HG03280 (cell line): Measurements from ENCODE around the gene TBCCD1.
"Not testable (repeated sequence)": the region's sequence is repeated elsewhere in the genome, so short reads cannot be mapped to it uniquely, and the experiment has no call there.

ENCODE experiments used
- ATAC-seq: cut with Tn5 transposase; IDR thresholded peaks from one replicate; pipeline ENCODE4 v1.9.1; 2021; ENCODE audit warnings: mild to moderate bottlenecking, moderate library complexity; ENCODE audit not compliant: unreplicated experiment

TBCCD1 gene

DNA sequence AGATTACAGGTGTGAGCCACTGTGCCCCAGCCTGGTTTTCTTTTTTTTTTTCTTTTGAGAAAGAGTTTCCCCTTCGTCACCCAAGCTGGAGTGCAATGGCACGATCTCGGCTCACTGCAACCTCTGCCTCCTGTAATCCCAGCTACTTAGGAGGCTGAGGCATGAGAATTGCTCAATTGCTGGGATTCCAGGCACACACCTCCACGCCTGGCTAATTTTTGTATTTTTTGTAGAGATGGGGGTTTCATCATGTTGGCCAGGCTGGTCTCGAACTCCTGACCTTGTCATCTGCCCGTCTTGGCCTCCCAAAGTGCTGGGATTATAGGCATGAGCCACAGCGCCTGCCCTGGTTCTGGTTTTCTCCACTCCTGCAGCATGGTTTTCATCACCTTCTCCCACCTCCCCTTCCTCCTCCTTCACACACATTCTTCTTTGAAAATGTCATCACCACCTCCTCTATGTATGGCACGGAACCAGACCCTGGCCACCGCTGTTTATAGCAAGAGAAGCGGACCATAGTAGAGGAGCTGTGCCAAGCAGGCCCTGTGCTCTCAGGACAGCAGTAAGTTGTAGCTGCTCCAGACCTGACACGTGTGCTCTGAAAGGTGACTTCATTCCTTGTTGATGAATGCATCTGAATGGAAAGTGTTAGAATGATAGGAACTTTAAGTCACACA is 31.1 kb upstream of the TBCCD1 start:
- ATAC-seq: no peak

DNA sequence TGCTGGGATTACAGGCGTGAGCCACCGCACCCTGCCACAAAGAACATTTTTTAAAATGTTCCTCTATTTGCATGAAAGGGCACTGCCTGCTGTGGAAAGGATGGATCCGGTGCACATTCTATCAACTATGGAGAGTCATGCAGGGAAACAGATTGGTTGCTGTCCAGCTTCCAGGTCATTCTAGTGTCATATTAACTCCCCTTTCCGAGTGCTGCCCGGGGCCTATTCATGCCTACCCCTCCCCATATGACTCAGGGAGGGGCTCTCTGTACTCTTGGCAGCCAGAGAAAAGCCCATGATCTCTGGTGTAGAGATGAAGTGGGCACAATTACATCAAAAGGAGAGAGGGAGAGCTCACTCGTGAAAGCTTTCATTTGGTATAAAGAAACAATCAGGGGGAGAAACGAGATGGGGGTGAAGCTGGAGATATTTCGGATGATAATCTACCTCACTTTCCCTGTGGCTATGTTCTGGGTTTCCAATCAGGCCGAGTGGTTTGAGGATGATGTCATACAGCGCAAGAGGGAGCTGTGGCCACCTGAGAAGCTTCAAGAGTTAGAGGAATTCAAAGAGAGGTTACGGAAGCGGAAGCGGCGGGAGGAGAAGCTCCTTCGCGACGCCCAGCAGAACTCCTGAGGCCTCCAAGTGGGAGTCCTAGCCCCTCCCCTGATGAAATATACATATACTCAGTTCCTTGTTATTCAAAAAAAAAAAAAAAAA is 29.6 kb upstream of the TBCCD1 start:
- ATAC-seq: no peak

DNA sequence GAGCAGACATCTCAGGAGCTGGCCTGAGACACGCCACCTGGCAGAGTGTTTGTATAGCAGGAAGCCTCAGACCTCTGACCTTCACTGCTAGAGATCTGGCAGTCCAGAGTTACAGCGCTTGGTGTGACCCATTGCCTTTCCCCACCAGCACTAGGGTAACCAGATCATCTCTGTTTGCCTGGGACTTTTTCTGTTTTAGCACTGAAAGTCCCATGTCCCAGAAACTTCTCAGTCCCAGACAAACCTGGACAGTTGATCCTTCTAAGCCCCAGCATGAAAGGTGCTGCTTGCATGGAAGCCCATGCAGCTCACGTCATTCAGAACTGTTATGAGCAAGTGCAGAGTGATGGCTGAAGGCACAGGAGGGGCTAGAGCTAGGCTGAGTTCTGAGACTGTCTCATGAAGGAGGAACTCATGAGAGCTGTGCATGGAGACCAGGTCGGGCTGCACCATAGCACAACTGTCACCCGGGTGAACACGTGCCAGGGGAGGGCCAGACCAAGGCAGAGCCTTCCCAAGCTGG is 27.5 kb upstream of the TBCCD1 start:
- no peak for ATAC-seq

DNA sequence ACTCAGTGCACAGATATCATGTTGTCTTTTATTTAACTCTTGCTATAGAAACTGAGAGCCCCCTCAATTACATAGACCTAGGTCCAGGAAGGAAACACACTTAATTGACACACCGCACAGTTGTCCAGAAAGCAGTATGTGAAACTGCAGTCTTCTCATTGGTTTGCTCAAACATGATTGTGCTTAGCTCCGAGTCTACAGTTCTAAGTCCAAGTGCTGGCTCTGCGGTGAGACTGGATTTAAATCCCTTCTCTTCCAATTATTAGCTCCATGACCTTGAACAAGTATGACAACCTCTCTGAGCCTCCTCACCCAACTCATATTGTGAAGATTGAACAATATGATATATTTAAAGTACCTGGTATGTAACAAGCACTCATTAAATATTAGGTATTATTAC is 26.7 kb upstream of the TBCCD1 start:
- ATAC-seq: no peak

DNA sequence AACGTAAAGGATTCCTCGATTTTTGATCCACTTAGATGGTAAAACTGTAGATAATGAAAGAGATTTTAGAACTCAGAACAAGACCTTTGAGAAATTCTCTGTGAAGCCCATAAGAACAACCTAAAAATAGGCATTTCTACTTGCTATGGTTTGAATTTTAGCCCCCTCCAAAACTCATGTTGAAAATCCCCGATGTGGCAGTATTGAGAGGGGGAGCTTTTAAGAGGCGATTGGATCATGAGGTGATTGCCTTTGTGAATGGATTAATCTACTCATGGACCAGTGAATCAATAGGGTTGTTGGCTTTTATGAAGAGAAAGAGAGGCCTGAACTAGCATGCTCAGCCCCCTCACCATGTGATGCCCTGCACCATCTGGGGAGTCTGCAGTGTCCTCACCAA is 25.5 kb upstream of the TBCCD1 start:
- ATAC-seq: no peak

DNA sequence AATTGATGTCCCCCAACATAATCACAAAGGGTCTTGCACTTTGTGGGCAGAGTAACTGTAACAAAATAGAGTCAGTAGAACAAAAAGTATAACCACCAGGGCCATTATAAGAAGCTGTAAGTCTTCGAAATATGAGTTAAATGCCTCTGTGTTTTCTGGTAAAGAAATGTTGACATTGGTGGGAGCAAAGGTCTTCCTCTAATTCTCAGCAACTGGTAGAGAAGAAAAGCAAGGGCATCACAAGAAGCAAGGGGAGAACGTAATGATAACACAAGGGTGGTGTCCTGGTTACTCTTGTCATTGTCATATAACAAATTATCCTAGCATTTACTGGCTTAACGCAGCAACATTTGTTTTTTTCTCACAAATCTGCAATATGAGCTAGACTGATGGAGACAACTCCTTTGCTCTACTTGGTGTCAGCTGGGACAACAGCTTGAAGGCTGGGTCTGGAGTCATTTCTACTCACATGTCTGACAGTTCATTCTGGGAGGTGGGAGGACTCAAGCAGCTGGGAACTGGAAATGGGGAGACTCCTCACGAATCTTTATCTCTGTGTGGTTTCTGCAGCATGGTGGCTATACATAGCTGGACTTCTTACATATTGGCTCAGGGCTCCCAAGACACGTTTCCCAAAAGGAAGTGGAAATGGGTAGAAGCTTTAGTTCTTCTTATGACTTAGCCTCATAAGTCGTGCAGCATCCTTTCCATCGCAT is 23.6 kb upstream of the TBCCD1 start:
- no peak for ATAC-seq

DNA sequence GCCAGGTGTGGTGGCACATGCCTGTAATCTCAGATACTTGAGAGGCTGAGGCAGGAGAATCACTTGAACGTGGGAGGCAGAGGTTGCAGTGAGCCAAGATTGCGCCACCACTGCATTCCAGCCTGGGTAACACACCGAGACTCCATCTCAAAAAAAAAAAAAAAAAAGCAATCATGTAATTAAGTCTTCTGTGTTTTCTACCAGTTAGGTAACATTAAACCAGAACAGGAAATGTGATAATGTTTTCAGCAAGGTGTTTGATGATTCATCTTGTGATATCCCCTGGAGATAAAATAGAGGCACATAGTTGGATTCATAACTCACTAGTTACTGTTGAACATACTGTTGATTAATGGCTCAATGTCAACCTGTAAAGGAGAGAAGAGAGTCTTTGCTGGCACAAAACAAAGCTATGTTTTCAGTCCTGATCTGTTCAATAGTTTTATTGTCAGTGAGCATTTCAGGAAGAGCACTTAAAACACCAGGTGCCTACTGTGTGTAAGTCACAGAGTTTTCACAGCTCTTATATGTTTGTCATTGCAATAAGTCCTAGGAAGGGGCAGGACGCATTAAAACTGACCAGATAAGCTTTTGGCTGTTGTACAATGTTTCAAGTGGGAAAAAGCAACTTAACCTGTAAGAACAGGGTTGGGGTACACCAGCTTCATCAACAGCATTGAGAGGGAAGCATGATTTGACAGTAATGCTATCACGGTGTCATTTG is 22.9 kb upstream of the TBCCD1 start:
- ATAC-seq: no peak

DNA sequence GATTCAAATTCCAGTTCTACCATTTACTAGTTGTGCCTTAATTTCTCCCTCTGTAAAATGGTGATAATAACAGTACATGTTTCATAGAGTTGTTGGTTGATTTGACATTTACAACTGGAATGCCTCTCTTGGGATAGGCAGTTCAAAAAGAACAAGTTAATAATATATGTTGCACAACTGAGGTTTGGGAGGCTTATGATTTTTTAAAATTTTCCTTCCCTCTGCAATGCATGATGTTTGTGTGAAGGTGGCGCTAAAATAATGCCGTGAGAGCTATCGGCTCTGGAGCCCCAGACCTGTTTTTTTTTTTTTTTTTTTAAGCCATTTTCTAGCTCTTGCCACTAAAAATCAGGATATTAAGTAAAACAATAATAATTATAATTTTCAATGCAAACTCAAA is 22.0 kb upstream of the TBCCD1 start:
- ATAC-seq: no peak

DNA sequence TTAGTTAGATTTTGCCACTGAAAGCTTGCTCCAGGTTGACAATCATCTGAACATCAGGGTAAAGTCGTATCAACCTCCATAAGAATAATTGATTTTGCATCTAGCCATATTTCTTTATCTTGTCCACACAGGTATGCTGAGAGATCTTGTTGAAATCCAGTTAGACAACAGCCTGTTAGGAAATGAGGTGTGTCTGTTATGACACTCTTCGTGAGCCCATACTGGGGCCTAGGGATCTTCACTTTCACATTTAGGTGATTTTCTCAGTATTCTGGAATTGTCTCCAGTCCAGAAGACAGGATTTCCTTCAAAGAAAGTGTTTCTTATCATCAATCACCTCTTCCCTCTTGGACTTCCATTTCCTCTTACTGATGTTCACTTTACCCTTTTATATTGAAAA is 21.5 kb upstream of the TBCCD1 start:
- no peak for ATAC-seq

DNA sequence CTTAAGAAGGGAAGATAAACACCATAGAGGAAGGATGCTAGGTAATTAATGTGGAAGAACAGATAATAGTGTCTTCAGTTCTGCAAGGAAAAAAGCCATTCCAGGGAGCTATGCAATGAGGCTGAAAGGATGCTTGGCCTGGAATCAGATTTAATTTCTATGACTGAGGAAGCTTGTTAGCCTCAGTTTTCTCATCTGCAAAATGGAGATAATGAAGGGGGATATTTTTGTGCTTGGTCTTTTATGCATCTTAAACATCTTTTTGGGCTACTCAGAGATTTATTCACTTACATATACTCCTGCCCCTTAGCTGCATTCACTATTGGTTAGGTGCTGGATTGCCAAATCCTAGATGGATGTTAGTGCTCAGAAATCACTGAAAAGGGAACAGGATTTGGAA is 20.0 kb upstream of the TBCCD1 start:
- ATAC-seq: no peak

DNA sequence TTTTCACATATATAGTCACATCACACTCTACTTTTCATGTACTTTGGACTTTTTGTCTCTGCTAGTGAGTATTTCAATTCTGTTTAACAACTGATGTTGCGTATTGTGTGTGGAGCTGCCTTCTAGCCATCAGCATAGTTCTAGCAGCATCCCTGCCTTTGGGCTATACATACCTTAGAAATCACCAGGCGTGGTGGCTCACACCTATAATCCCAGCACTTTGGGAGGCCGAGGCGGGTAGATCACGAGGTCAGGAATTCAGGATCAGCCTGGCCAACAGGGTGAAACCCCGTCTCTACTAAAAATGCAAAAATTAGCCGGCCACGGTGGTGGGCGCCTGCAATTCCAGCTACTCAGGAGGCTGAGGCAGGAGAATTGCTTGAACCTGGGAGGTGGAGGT is 19.1 kb upstream of the TBCCD1 start:
- not testable (repeated sequence) for ATAC-seq

DNA sequence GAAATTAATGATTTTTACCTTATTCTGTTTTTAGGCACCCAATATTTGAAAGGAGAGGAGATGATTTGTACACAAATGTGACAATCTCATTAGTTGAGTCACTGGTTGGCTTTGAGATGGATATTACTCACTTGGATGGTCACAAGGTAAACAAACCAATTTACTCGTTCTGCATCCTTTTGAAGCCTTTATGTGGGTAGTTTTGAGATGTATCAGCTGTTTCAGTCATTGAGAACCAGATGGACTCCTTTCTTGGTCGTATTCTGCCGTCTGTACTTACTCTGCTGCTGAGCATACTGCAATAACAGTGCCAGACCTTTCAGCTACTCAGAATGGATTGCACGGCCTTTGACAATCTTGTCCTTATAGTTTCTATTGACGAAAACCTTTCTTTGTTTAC is 16.7 kb upstream of the TBCCD1 start:
- no peak for ATAC-seq

DNA sequence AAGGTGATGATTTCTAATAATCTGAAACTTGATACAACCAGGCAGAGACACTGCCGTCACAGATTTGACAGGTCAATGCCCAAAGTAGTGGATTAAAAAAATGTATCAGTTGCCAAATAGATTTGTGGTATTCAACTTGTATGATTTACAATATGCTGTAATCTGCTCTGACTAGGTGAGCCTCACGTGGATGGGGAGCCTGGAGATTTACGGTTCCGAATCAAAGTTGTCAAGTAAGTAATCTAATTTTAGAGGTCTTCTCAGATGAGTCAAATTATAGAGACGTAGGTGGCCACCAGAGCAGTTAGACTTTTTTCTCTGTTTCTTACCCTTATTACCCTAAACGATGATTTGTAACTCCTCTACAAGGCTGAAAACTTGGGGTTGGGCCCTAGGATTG is 15.4 kb upstream of the TBCCD1 start:
- ATAC-seq: no peak

DNA sequence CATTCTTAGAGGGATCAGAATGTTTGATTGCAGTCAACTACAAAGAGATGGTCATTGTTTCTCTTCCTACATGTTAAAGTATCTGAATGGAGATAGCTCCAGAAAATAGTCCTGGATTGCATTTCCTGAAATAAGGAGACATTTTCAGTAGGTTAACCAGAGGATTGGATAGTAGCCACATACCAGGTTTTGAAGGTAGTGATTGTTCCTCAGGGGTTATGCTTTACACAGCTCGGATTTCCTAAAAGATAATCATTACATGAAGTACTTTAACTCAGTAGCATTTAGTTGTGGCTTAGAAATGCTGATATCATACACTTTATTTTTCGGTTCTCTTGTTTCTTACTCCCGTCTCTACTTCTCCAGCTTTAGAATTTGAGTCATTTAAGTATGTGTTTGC is 13.6 kb upstream of the TBCCD1 start:
- no peak for ATAC-seq

DNA sequence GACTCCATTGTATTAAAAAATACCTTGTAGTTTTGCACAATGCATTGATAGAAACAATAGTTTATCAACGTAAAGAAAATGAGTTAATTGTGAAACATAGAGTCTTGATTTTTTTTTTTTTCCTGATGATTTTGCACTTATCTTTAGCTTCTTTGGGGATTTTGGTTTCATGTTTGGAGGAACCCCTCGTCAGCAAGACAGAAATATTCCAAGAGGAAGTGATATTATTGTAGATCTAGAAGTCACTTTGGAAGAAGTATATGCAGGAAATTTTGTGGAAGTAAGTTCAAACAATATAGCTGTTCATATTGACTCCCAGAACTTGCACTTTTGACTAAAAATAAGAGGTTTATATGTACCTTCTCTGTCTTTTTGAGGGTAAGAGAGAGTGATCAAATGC is 10.4 kb upstream of the TBCCD1 start:
- no peak for ATAC-seq

DNA sequence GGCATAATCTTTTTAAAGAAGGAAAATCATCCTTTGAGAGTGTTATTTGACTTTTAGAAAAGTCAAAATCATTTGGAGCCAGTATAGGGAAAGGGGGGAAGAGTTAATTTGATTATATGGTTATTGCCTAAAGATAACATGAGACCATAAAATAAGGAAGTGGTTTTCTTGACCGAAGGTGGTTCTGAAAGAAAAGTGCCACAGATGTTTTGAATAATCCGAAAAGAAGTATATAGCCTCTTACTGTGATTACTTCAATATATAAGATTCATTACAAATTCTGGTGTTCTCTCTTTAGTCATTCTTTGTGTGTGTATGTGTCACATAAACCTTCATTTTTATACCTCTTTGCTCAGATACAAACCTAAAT is 4.5 kb upstream of the TBCCD1 start:
- ATAC-seq: no peak

DNA sequence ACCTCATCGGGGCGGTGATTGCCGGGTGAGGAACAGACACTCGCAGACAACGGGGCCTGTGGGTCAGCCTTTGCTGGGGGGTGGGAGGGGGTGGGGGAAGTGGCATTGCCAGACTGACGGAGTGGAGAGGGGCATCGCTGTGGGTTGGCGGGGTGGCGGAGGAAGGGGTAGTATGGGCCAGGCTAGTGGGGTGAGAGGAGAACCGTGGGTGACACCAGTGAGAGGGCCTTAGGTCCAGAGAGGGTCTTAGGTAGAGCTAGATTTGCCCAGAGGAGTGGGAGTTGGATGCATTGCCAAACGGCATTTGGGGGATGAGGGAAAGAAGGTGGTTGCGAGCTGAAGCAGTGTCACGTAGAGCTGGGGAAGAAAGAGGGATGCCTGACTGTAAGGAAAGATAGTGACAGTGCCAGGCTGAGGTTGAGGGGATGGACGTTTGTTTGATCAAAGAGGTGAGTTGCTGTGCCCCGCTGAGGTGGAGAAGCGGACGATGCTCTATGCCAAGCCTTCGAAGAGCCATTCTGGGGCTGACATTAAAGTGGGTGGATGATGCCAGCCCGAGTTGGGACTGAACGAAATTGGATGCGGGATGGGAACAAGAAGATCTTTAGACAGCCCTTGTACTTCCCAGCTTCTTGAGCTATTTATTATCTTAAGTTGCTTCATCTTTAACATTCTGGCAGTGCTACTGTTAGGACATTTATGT is 4.0 kb upstream of the TBCCD1 start:
- no peak for ATAC-seq

DNA sequence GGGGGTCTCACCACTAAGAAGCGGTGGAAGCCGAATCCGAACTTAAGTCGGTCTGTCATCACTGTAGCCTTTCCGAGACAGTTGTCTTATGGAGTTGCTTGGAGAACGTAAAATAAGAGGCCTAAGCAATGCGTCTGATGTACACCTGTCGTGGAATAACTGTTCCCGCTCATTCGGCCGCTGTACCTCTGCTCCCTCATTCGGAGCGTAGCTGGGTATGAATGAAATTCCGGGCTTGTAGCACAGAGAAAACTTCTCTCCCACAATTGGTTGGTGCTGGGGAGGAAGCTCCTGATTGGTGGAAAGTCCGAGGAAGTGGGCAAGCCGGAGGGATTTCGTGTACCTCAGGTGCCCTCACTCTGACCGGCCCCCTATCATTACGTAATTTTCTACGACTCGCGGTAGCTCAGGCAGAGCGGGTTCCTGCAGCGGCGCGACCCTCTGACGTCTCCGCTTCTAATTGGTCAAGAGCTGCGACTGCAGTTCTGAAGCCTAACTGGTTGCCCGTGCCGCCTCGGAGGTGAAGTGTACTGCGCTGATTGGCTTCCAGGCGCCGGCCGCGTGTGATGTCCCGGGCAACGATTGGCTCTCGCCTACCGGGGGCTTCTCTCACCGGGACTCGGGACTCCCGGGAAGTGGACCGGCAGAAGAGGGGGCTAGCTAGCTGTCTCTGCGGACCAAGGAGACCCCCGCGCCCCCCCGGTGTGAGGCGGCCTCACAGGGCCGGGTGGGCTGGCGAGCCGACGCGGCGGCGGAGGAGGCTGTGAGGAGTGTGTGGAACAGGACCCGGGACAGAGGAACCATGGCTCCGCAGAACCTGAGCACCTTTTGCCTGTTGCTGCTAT is 3.2 kb upstream of the TBCCD1 start, which contains the start of gene DNAJB11:
Gene DNAJB11 (plus strand): TSS at position 625 of the 845 bp plus-strand sequence. CDS start 178 bp downstream, at position 803.
- ATAC-seq: peak; percentile 82

DNA sequence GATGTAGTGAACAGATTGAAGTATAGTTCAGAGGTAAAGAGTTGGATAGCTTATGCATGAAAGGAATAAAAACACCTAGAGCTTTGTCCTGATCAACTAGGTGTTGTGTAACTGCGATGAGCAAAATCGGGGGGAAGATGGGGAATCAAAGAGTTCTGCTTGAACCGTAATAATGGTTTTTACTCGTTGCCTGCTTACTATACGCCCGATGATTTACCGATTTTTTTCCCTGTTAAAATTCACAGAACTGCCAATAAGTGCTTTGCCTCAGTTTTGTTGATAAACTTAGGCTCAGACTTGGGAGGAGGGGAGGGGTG is 2.6 kb upstream of the TBCCD1 start:
- no peak for ATAC-seq

DNA sequence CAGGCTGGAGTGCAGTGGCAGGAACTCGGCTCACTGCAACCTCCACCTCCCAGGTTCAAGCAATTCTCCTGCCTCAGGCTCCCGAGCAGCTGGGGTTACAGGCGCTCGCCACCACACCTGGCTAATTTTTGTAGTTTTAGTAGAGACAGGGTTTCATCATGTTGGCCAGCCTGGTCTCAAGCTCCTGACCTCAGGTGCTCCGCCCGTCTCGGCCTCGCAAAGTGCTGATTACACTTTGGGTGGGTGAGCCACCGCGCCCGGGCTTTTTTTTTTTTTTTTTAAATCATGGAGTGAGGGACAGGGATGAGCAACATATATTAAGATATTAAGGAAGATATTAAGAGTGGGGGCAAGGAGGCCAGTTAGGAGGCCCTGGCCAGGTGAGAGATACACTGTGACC is 2.2 kb upstream of the TBCCD1 start:
- not testable (repeated sequence) for ATAC-seq
